ENCODE data around the gene FEM1C.

FEM1C gene

DNA sequence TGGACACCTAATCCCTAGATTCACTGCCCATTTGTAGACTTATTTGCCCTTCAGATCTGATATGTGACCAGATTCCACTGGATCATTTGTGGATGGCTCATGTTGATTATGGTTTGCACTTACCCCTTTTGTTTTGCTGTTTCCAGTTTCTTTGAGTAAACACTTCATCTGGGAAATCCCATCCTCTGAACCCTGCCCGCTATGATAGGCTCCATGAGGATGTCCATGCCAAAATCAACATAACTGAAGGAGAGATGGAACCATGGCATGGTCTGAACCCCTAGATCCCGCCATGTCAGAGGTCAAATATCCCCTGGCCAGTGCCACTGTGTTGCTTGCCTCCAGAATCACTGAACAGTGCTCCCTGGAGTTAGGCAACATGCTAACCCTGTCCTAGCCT is 11.7 kb upstream of the FEM1C start:
- DNase-seq: no peak

DNA sequence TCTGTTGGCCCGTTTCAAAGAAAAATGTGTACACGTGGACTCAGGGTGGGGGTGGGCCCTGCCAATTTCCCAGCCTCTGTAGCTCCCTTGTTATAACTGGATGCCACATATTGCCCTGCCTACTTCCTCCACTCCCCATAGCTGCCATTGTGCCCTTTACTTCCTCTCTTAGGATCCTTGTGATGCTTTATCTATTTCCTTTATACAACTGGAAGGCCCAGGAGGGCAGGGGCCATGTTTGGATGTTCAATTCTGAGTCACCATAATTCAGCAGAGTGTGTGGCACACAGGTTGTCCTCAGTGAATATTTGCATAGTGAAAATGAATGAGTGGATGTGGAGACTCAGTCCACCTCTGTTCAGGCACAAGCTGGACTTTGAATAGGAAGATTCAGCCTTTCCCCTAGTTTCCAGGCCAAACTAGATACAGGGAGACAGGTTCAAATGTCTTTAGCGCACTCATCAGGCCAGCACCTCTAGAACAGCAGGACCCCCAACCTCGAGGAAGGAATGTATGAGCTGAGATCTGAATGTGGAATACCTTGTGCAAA is 10.6 kb upstream of the FEM1C start:
- DNase-seq: no peak

DNA sequence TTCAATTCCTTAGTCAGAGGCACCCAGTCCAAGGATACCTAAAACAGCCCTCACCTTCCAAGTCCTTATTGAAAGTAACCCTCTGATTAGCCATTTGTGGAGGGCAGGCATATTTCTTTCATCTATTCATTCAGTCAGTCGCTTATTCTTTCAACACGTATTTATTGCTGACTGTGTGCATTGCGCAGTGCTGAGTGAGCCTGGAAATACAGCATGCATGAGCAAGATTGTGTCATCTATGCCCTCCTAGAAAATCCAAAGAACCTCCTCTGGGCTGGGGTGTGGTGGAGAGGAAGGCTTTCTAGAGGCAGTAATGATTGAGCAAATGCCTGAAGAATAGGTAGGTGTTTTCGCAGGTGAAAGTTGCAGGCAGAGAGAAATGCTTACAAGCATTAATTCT is 8.5 kb upstream of the FEM1C start:
- no peak for DNase-seq

DNA sequence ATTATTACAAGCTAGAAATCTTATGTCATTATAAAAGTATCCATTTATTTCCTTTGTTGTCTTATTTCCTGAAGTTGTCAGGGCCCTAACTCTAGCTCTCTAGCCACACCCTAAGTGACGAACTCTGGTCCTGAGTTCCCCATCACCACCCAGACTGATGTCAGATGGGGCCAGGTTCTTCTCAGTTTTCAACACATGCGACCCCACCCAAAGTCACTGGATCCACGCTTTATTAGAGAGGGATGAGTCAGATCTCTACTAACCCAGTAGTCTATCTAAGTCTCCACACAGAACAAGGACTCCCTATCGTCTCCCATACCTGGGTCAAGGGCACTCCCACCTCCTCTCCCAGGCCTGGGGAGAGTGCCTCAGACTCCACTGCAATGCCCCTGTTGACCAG is 6.8 kb upstream of the FEM1C start:
- no peak for DNase-seq

DNA sequence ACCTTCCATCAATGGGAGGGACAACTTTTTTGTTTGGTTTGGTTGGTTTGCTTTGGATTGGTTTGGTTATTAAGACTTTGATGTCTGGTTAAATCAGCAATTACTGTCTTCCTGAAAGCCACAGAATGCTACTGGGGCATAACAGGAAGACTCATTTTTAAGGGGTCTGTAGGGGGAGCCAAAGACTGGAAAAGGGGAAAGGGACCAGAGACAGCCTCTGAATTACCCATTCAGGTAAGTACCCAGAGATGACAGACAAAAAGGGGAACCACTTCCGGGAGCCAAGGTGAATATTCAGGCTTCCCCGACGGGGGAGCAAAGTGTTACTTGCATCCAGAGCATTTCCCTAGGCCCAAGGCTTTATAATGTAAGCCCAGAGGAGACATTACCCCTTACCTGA is 4.6 kb upstream of the FEM1C start:
- DNase-seq: no peak

DNA sequence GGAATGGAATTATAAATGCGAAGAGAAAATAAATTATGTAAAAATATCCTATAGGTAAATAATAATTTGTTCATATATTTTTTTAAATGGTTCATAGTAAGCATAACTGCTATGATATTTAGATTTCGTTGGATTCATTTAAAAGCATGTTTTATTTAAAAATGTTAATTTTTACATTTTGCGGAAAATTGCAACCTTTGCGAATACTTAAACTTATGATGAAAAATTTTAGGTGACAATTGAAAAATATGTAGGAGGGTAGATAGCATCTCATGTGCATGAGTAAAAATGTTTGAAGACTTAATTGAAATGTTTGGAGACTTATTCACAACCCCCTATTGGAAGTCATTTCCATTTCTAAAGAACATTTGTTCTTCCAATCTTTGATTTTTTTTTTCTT is 4.1 kb upstream of the FEM1C start:
- DNase-seq: no peak

DNA sequence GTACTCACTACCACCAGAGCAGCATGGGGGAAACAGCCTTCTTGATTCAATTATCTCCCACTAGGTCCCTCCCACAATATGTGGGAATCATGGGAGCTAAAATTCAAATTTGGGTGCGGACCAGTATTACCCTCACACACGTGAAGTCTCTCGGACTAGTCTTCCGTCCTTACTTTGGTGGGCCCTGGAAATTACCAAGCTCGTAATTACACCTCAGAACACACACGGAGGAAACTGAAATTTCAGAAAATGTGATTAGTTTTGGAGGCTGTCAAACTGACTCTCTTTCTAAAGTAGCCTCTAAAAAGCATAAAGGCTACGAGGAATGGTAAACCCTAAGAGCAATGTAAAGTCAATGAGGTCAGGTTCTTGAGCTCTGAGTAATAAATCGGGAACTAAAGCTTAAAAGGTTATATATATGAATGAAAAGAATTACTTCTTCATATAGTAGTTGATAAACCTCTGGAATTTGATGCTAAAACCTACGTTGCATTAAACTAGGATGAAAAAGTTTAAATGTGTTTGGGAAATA is 842 bp upstream of the FEM1C start:
- DNase-seq: no peak

DNA sequence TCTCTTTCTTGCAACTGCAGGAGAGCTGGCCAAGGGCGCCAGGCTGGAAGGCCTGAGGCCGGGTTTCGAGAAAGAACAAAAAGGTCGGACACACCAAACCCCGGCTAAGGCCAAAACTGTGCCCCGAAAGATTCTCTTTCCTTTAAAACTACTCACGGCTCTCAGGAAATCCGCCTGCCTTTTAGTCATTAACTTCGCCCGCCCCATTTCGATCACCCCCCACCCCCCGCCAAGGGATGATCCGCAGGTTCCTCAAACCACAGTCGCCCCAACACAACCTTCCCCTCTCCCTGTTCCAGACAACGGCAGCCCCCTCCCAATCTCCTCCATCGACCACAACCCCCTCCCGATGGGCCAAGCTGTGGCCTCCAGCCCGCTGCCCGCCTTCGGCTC is 536 bp downstream of the FEM1C start:
- DNase-seq: no peak

DNA sequence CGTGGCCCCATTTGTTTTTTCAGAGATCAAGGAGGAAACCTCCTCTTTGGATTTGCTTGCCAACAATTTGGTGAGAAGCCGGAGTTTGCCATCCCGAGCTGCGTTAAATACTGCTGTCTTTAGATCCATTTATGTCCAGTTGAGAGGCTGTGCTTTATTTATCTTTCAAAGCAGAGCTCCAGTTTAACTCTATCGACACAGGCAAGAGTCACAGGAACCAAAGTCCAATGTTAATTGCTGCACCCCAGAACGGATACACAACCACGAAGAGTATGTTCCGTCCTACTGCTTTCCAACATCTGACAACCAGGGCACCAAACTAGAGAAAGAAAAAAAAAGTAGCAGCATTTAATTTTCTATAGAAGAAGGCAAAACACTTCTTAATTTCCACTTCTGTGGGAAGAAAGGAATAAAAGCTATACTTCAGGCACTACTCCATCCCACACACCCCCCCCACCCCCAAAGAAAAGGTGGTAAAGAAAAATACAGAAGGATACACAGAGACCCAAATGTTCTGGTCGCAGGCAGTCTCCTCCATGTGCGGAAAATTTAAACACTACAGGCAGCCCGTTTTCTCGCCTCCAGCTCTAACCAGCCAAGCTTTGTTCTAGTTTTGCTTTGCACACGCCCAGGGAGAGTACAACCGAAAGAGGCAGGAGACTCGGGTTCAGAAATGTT is 1.1 kb downstream of the FEM1C start:
- DNase-seq: no peak

DNA sequence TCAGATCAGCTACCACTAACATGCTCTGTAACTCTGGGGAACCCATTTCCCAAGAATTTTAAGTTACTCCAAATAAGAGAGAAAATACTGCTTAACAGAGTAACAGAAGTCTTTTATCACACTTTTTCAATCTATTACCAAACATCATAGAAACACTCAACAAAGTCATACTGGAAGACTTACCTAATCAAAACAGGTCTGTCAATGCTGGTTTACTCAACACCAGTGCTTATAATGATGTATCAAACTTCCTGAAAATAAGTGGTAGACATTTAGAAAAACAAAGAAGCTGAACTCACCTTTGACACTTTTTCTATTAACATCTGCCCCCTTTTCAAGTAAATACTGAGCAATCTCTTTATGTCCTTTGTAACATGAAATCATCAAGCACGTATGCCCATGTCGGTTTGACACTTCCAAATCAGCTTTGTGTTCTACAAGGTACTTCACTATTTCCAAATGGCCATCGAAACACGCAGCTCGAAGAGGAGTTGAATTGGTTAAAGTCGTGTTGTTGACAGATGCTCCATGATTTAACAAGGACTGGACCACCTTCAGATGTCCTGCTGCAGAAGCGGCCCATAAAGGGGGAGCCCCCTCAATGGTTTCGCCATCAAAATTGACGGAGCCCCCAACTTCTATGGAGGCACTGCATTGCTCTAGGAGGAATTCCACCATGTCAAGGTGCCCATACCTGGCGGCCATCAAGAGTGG is 1.8 kb downstream of the FEM1C start:
- DNase-seq: no peak

DNA sequence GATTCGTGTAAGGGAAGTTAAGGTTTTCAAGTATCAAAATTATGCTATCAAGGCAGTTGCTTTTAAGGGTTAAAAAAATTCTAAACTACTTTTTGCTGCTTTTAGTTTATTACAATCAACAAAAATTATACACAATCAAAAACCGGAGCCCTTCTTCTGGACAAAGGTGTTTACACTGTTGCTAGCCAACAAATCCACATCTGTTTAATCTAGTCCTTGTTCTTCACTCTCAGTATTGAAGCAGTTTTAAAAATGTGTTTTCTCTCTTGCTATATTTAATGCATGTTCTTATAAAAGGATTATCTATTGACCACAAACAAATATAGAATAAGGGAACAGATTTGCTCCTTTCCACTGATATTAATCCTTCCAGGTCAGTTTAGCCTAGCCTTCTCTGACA is 2.5 kb downstream of the FEM1C start:
- DNase-seq: no peak

DNA sequence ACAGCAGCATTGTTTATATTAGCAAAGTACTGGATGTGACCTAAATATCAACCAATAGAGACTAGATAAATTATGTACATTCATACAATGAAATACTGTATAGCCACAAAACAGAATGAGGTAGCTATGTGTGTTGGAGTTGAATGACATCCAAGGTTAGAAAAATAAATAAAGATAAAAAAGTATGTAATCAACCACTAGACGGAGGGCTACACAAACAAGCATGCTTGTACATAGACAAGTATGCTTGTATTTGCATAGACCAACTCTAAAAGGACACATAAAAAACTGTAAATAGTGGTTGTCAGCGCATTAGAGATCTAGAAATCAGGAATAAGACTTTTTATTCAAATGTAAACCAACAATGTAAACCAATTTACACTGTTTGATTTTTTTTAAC is 3.0 kb downstream of the FEM1C start:
- DNase-seq: no peak

DNA sequence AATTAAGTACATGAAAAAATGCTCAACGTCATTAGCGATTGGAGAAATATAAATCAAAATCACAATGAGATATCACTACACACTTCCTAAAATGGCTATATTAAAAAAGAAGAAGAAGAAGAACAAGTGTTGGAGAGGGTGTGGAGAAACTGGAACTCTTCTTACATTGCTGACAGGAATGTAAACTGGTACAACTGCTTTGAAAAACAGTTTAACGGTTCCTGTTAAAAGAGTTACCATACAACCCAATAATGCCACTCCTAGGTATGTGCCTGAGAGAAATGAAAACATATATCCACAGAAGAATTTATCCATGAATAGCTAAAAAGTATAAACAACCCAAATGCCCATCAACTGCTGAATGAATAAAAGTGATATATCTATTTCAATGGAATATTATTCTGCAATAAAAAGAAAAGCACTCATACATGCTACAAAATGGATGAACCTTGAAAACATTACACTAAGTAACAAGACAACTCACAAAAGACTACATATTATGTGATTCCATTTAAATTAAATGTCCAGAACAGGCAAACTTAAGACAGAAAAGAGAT is 9.0 kb downstream of the FEM1C start:
- DNase-seq: no peak

DNA sequence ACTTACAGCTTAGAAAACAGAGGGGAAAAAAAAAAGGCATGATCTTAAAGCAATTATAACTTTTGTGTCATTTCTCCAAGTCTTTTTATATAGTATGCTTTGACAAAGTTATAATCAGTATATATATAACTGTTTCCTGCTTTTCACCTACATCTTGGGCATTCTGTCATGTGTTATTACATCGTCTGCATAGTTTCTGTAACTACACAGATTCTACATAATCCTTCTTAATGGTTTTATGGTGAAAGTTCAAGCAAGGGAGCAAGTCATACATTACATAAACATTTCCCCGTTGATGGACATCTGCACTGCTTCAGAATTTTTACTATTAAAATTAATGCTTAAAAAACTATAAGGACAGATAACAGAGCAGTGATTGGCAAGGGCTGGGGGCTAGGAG is 12.1 kb downstream of the FEM1C start:
- no peak for DNase-seq

DNA sequence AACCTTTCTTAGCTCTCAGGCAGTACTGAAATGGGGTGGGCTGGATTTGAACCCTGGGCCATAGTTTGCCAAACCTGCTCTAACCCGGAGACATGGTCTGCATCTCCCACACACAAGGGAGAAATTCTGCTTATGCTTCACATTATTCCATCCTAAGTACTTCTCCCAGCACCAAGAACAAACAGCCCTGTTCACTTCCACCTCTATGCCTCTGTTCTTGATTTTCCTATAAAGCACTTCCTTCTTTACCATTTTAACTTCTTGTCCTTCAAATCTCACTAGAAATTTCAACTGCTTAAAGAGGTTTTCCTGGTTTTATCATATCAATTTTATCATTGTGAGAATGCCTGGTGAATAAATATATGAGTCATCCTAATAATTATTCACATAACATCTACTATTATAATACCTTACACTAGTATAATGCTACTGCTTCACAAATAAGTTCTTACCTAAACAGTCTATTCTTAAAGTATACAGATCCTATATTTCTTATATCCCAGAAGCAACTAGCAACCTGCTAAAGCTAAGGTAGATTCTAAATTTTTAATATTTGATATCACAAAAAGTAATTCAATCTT is 12.7 kb downstream of the FEM1C start:
- DNase-seq: no peak

DNA sequence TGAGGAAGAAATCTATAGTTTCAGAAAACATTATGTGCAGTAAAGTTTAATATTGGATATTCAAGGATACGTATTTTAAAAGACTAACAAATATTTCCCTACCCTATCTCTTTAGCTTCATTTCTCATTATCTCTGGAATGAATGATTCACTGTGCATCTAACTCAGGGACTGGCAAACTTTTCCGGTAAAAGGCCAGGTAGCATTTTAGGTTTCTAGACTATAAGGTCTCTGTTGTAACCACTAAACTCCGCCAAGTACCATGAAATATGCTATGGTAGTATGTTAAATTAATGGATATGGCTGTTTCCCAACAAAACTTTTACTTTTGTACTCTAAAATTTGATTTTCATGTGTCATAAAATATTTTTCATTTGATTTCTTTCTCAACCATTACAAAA is 13.2 kb downstream of the FEM1C start:
- DNase-seq: no peak

DNA sequence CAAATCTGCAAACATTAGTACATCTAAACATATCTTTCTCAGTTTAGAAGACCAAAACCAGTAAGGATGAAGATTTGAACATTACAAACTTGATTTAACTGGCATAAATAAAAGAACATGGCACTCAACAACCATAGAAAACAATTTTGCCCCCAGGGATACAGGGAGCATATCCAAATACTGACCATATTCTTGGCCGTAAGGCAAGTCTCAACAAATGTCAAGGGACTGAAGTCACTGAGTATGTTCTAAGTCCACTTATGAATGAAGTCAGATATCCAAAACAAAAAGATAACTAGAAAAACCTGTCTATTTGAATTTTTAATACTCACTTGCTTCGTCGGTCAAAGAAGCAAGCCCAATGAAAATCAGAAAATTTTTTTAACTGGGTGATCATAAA is 14.1 kb downstream of the FEM1C start:
- DNase-seq: no peak

DNA sequence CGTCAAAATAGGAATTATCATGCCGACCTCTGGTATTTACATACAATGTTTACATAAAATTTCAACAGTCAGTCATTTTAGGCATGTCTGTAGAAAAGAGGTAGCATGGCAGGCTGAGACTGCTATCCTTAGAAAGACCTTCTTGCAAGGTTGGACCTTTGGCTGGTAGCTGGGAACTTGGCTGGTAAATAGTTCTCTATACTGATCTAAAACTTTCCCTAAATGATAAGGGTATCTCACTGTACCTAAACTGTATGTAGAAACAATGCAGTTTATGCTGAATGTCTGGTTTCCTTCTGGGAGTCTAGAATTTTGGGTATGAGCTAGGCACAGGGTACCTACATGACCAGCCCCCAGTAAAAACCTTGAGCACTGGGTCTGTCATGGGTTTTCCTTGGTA is 18.0 kb downstream of the FEM1C start:
- no peak for DNase-seq

DNA sequence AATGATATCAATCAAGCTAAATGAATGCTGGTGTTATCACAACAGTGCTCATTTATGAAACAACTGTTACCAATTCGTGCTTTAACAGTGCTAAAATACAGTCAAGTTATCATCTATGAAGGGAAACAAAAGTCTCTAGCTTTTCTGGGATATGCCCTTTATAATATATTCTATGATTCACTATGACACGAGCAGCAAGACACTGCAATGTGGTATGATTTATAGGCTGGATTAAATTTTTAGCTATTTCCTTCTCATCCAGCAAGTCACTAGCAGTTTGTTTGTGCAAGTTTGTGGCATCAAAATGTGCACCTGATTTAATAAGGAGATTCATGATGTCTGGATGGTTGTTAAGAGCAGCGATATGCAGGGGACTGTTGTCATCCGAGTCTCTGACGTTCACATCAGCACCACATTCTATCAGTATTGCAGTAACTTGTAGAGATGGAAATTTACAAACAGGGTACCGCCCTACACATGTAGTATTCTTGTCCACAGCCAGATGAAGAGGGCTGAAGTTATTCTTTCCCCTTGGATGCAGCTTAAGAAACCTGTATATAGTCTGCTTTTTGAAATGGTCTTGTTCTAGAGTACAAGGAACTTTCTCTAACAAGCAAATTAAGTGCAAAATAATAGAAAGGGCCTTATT is 20.3 kb downstream of the FEM1C start:
- DNase-seq: no peak

DNA sequence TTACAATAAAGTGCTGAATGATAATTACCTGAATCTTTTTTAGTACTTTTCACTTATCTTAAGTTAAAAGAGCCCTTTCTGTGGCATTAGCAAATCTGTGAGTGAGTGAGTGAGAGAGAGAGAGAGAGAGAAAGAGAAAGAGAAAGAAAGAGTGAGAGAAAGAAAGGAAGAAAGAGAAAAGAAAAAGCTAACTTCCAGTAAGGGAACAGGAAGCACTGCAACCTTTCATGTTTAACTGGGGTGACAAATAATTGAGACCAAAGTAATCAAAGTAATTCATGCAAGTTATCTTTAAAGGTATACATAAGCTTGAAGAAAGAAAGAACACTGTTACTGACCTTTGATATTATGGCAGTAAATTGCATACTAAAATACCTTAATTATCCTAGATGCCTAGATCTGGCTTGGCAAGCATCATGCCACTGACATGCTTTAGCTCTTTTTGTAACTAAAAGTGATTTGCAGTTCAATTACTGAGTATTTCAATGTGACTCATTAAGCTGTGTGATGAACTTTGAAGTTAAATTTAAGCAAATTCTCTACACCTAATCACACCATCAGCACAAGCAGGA is 21.7 kb downstream of the FEM1C start:
- no peak for DNase-seq

DNA sequence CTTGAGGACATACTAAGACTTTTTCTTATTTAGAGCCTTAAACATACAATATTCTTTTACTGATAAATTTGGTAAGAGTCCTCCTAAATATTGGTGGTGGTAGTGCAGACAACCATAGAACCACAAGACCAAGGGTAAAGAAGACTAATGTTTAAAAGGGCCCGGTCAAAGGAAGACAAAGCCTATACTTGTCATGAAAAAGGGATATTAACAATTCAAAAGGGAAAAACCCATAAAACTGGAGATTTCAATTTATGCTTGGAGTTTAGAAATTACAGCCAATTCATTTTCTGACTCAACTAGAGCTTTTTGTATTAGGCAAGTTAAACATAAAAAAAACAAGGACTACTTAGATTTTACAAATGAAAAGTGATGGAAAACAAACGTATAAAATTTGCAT is 24.4 kb downstream of the FEM1C start:
- DNase-seq: no peak

DNA sequence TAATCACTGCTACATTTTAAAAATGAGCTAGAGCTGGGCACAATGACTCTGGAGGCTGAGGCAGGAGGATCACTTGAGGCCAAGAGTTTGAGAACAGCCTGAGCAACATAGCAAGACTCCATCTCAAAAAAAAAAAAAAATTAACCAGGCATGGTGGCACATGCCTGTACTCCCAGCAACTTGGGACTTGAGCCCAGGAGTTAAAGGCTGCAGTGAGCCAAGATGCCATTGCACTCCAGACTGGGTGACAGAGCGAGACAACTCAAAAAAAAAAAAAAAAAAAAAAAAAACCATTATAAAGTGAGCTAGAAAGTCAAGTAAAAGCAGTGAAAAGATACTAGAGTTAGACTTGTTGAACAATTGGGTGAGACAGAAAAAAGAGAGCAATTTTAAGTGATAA is 28.2 kb downstream of the FEM1C start:
- no peak for DNase-seq

DNA sequence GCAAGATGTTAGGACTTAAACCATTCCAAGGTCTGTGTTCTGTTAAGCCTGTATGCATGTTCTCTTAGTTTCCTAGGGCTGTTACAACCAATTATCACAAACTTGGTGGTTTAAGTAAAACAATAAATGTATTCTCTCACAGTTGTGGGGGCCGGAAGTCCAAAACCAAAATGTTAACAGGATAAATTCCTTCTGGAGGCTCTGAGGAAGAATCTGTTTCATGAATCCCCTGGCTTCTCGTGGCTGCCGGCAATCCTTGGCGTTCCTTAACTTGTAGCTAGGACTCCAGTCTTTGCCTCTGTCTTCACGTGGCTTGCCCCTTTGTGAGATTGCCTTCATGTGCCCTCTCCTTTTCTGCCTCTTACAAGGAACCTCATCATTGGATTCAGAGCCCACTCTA is 30.4 kb downstream of the FEM1C start:
- DNase-seq: no peak

All from NCI-H1417 treated with DMSO at 0.1 percent for 48 hours (cell line).